HepG2 (cell line): ENCODE data around the gene HTR1E. TPM values are rescaled to one million over a fixed set of nuclear protein-coding genes. Genes with fewer than 3 reads are reported as not detected.

Experiments
- ATAC-seq: fragments of 200-7000 bp; cut with Tn5 transposase; 3 replicates; pipeline ENCODE4 v1.9.1; 2020; ENCODE audit warnings: mild to moderate bottlenecking, moderate library complexity
- BruUV-seq: library from RNA; stranded (reverse); fragments of 400-500 nt; replicated peaks from 2 replicates; lab custom pipeline; 2021; lab: Mats Ljungman, UMichigan
- CTCF ChIA-PET: fragments of 300-600 bp; formaldehyde crosslinking; extraction: SDS; loops from one replicate; lab custom pipeline; 2021; ENCODE audit warnings: low total read pairs, inconsistent platforms, low intra/inter-chr PET ratio; lab: Yijun Ruan, JAX
- POLR2A ChIA-PET: fragments of 350-600 bp; sonication (Branson Sonifier 250); formaldehyde crosslinking; loops from one replicate; lab custom pipeline; 2020; ENCODE audit warnings: antibody characterized with exemption, inconsistent platforms; lab: Yijun Ruan, JAX
- DNase-seq: peaks from one replicate; pipeline ENCODE4 v3.0.0-alpha.2; 2015; ENCODE audit warnings: low spot score
- FAIRE-seq: peaks from 3 replicates; lab custom pipeline; 2011; peaks lifted over from hg19 to GRCh38; lab: Jason Lieb, UNC
- H2AFZ ChIP-seq: one replicate; pipeline ENCODE4 v1.6.1; 2011; ENCODE audit warnings: low read length, inconsistent platforms
- H3K27ac ChIP-seq: fragments of 300-600 bp; 3 replicates; pipeline ENCODE4 v1.8.0; 2011; ENCODE audit warnings: mixed run types, mild to moderate bottlenecking, mixed read lengths, low read length, inconsistent platforms; ENCODE audit not compliant: insufficient read depth; ENCODE audit errors: extremely low read length
- H3K27me3 ChIP-seq, 2 experiments: fragments of 200-600 bp in 1 of 2; 2 replicates in 1 of 2; 3 replicates in 1 of 2; pipeline versions ENCODE4 v1.6.0 to v1.8.0; 2011; ENCODE audit warnings: low read length in 2 of 2, mild to moderate bottlenecking in 2 of 2, moderate library complexity in 2 of 2, inconsistent platforms in 1 of 2; ENCODE audit not compliant: insufficient read depth in 2 of 2, control insufficient read depth in 1 of 2
- H3K36me3 ChIP-seq, 2 experiments: fragments of 200-600 bp in 1 of 2; replicated peaks in 1 of 2; 2 replicates in 1 of 2; 3 replicates in 1 of 2; pipeline versions ENCODE4 v1.5.1 to v1.8.0; 2011; ENCODE audit warnings: low read length in 2 of 2, inconsistent platforms in 1 of 2; ENCODE audit not compliant: insufficient read depth in 2 of 2, control insufficient read depth in 1 of 2
- H3K4me1 ChIP-seq: 2 replicates; pipeline ENCODE4 v1.5.1; 2012; ENCODE audit warnings: low read length, inconsistent platforms; ENCODE audit not compliant: insufficient read depth
- H3K4me2 ChIP-seq: 2 replicates; pipeline ENCODE4 v1.6.0; 2011; ENCODE audit warnings: low read depth, low read length, inconsistent platforms
- H3K4me3 ChIP-seq, 3 experiments: fragments of 200-600 bp in 1 of 3; sonication (generic), shearing (Covaris generic) in 1 of 3; replicated peaks in 1 of 3; 2 replicates each; pipeline ENCODE4 v1.5.1; 2011 to 2016; ENCODE audit warnings: low read length in 3 of 3, inconsistent platforms in 2 of 3, low read depth in 2 of 3, mild to moderate bottlenecking in 2 of 3, control low read depth in 1 of 3, mixed read lengths in 1 of 3; ENCODE audit not compliant: insufficient read depth in 1 of 3
- H3K79me2 ChIP-seq: one replicate; pipeline ENCODE4 v1.6.1; 2011; ENCODE audit warnings: low read length, inconsistent platforms; ENCODE audit not compliant: insufficient read depth
- H3K9ac ChIP-seq: 2 replicates; pipeline ENCODE4 v1.6.0; 2011; ENCODE audit warnings: mild to moderate bottlenecking, low read depth, low read length, inconsistent platforms; ENCODE audit not compliant: insufficient read depth
- H3K9me3 ChIP-seq: 2 replicates; pipeline ENCODE4 v1.5.1; 2012; ENCODE audit warnings: mild to moderate bottlenecking, low read length
- H4K20me1 ChIP-seq: 2 replicates; pipeline ENCODE4 v1.6.0; 2011; ENCODE audit warnings: inconsistent platforms, mild to moderate bottlenecking, low read length, moderate library complexity; ENCODE audit not compliant: insufficient read depth
- ATF5 ChIP-seq: sonication (generic); formaldehyde crosslinking; IDR thresholded peaks from 2 replicates; pipeline ENCODE4 v1.4.0; 2020; ENCODE audit warnings: mild to moderate bottlenecking, low read depth, missing genetic modification reagents
- BCLAF1 ChIP-seq: fragments of 450-650 bp; IDR thresholded peaks from 2 replicates; pipeline ENCODE4 v1.6.1; 2017; ENCODE audit warnings: mild to moderate bottlenecking
- SP5 ChIP-seq: IDR thresholded peaks from 2 replicates; pipeline ENCODE4 v1.6.1; 2016; ENCODE audit warnings: low read depth, borderline replicate concordance
- ZNF253 ChIP-seq: sonication (generic); formaldehyde crosslinking; IDR thresholded peaks from 2 replicates; pipeline ENCODE4 v1.8.0; 2022; ENCODE audit warnings: mild to moderate bottlenecking, missing genetic modification reagents, borderline replicate concordance
- WGBS: methylation state at CpG from one replicate; pipeline ENCODE4 v1.1.6; 2017; ENCODE audit warnings: low lambda C conversion rate; 5-methylcytosine and 5-hydroxymethylcytosine counted together
- in situ Hi-C: cut with HindIII; loops from 2 replicates; pipeline ENCODE4 v1.10.0; 2017; ENCODE audit warnings: low pct_unique_long_range_greater_than_20kb; ENCODE audit not compliant: extremely low pct_ligation_motif_present
- intact Hi-C: fragments of 100-400 bp; cut with micrococcal nuclease; formaldehyde crosslinking; loops from one replicate; pipeline ENCODE4 v1.10.0; 2022; ENCODE audit not compliant: unreplicated experiment
- polyA plus RNA-seq, 8 experiments: library from polyadenylated mRNA; depleted of rRNA in 3 of 8; stranded (reverse) in 7 of 8; unstranded in 1 of 8; fragments of >200 nt; fragmentation: Illumina TruSeq in 4 of 8; extraction: Trizol in 4 of 8; gene quantifications; 2 replicates each; pipeline versions ENCODE4 v1.2.1 to v1.2.3, GENCODE V29; 2011 to 2016; ENCODE audit warnings: low read depth in 4 of 8, missing spikeins in 1 of 8, mixed read lengths in 1 of 8; ENCODE audit not compliant: insufficient read depth in 1 of 8
- total RNA-seq, 5 experiments: library from RNA; depleted of rRNA; stranded (reverse); fragments of >200 nt; fragmentation: Illumina TruSeq; extraction: Trizol; gene quantifications; 2 replicates each; pipeline ENCODE4 v1.2.3, GENCODE V29; 2016; ENCODE audit warnings: low read depth in 1 of 5
- TF ChIP-seq, protein P1 (sequence below), 2 experiments: fragments of 450-650 bp in 1 of 2; sonication (generic) in 1 of 2; formaldehyde crosslinking in 1 of 2; IDR thresholded peaks; 2 replicates each; pipeline versions ENCODE4 v1.6.1 to v1.8.0; 2016 to 2022; ENCODE audit warnings: antibody characterized with exemption in 1 of 2, mild to moderate bottlenecking in 1 of 2, missing genetic modification reagents in 1 of 2

The HTR1E gene
- total and polyA plus RNA-seq, 2 of the 13 experiments (the other 11 are each of a cell fraction or from before 2014, with no cell fraction given), result not detected

DNA sequence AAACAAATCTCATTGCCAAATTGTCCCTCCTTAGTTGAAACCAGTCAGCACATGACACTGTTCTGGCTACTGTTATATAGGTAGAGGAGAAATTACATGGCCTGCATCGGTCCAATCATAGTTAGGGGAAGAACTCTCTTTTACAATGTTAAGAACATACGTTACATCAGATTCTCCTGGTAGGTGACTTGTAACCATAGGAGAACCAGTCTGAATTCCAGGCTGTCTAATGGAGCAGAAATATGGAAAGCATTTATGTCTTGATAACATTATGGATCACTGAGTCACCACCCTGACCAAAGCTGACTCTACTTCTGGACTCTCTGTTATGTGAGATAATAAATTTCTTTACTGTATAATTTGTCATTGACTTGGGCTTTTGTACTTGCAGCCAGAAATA, 40.9 kb downstream of the HTR1E start:
- no peak for ATAC-seq
- ChIA-PET CTCF (no interaction called here), POLR2A (no interaction called here)
- Histone ChIP-seq H3K27me3 (no peaks in the 10 kb centered on the region), H3K4me3 (no peak overlapping the region), H3K9me3 (no peaks in the 10 kb centered on the region), H3K36me3 (no peaks in the 10 kb centered on the region), H2AFZ (no peak overlapping the region), H3K4me2 (no peak overlapping the region), H3K79me2 (no peaks in the 10 kb centered on the region), H3K27ac (no peak overlapping the region), H3K9ac (no peak overlapping the region), H4K20me1 (no peaks in the 10 kb centered on the region), H3K4me1 (no peaks in the 10 kb centered on the region)
- no peak for DNase-seq
- no peak for TF ChIP-seq ATF5 (CRISPR knock-in tag)
- no peak for TF ChIP-seq BCLAF1
- intact Hi-C loops (no loop called here), in situ Hi-C loops (no loop called here)
- 3% methylated on average over 2 of the region's 2 CpGs for WGBS
- no TSS peak for BruUV-seq
- FAIRE-seq, result no peak

- H3K4me3 ChIP-seq, result no peak overlapping the region
- no peaks in the 10 kb centered on the region for H3K79me2 ChIP-seq
- no peaks in the 10 kb centered on the region for H4K20me1 ChIP-seq
- ChIA-PET CTCF (no interaction called here), POLR2A (no interaction called here)
- TF ChIP-seq ZNF253 (CRISPR knock-in tag) (no peak), SP5 (CRISPR knock-in tag) (no peak)
- TF ChIP-seq, protein P1, sequence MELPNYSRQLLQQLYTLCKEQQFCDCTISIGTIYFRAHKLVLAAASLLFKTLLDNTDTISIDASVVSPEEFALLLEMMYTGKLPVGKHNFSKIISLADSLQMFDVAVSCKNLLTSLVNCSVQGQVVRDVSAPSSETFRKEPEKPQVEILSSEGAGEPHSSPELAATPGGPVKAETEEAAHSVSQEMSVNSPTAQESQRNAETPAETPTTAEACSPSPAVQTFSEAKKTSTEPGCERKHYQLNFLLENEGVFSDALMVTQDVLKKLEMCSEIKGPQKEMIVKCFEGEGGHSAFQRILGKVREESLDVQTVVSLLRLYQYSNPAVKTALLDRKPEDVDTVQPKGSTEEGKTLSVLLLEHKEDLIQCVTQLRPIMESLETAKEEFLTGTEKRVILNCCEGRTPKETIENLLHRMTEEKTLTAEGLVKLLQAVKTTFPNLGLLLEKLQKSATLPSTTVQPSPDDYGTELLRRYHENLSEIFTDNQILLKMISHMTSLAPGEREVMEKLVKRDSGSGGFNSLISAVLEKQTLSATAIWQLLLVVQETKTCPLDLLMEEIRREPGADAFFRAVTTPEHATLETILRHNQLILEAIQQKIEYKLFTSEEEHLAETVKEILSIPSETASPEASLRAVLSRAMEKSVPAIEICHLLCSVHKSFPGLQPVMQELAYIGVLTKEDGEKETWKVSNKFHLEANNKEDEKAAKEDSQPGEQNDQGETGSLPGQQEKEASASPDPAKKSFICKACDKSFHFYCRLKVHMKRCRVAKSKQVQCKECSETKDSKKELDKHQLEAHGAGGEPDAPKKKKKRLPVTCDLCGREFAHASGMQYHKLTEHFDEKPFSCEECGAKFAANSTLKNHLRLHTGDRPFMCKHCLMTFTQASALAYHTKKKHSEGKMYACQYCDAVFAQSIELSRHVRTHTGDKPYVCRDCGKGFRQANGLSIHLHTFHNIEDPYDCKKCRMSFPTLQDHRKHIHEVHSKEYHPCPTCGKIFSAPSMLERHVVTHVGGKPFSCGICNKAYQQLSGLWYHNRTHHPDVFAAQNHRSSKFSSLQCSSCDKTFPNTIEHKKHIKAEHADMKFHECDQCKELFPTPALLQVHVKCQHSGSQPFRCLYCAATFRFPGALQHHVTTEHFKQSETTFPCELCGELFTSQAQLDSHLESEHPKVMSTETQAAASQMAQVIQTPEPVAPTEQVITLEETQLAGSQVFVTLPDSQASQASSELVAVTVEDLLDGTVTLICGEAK (IDR thresholded peaks at IDR 0.05), result no peak
- TF ChIP-seq, protein P1 (CRISPR knock-in tag; IDR thresholded peaks at IDR 0.05), result no peak
- no peaks in the 10 kb centered on the region for H3K9me3 ChIP-seq
- H3K27ac ChIP-seq, result no peak overlapping the region
- BruUV-seq, result no TSS peak
- DNase-seq (no peak), FAIRE-seq (no peak), ATAC-seq (no peak)
- no peaks in the 10 kb centered on the region for H3K36me3 ChIP-seq
- H3K27me3 ChIP-seq, result no peaks in the 10 kb centered on the region
- no peaks in the 10 kb centered on the region for H3K4me1 ChIP-seq
- in situ Hi-C loops, result no loop called here
- intact Hi-C loops, result no loop called here
- H2AFZ ChIP-seq, result no peak overlapping the region
- H3K9ac ChIP-seq, result no peak overlapping the region
- H3K4me2 ChIP-seq, result no peak overlapping the region
Measured at GRCh38 chr6:87001494-87001893, 64.2 kb downstream of the HTR1E start.
